Loucy (cell line): Measurements from ENCODE around the gene C19orf12.

ENCODE experiments used
- H2AFZ ChIP-seq: fragments of 200-600 bp; sonication (generic); 2 replicates; pipeline ENCODE4 v1.6.0; 2016; ENCODE audit warnings: antibody characterized with exemption, mild to moderate bottlenecking, low read length, moderate library complexity
- H3F3A ChIP-seq: fragments of 200-600 bp; 2 replicates; pipeline ENCODE4 v1.6.0; 2016; ENCODE audit warnings: antibody characterized with exemption, low read depth, mild to moderate bottlenecking
- H3K27me3 ChIP-seq: fragments of 200-600 bp; sonication (generic); 2 replicates; pipeline ENCODE4 v1.6.1; 2014; ENCODE audit warnings: low read length, mild to moderate bottlenecking; ENCODE audit not compliant: insufficient read depth, poor library complexity, severe bottlenecking
- H3K36me3 ChIP-seq: fragments of 200-600 bp; sonication (generic); 2 replicates; pipeline ENCODE4 v1.6.1; 2016; ENCODE audit warnings: low read length; ENCODE audit not compliant: insufficient read depth
- H3K4me1 ChIP-seq: fragments of 200-600 bp; sonication (generic); 2 replicates; pipeline ENCODE4 v1.5.1; 2014; ENCODE audit warnings: low read length, mild to moderate bottlenecking; ENCODE audit not compliant: insufficient read depth, poor library complexity, severe bottlenecking
- H3K4me2 ChIP-seq: fragments of 200-600 bp; sonication (generic); 2 replicates; pipeline ENCODE4 v1.6.0; 2014; ENCODE audit warnings: antibody characterized with exemption, low read length, low read depth, mild to moderate bottlenecking; ENCODE audit not compliant: poor library complexity, severe bottlenecking
- H3K4me3 ChIP-seq: fragments of 200-600 bp; sonication (generic); 2 replicates; pipeline ENCODE4 v1.5.1; 2014; ENCODE audit warnings: low read length, mild to moderate bottlenecking, mixed read lengths; ENCODE audit not compliant: poor library complexity, severe bottlenecking
- H3K79me2 ChIP-seq: fragments of 200-600 bp; sonication (generic); 2 replicates; pipeline ENCODE4 v1.6.1; 2014; ENCODE audit warnings: low read length; ENCODE audit not compliant: insufficient read depth
- H3K9ac ChIP-seq: fragments of 200-600 bp; sonication (generic); 2 replicates; pipeline ENCODE4 v1.6.0; 2014; ENCODE audit warnings: mild to moderate bottlenecking, low read depth, low read length, moderate library complexity; ENCODE audit not compliant: poor library complexity, severe bottlenecking
- H3K9me2 ChIP-seq: fragments of 200-600 bp; sonication (generic); replicated peaks from 2 replicates; pipeline ENCODE4 v1.6.1; 2016; ENCODE audit warnings: low read depth, low read length, mixed read lengths
- H3K9me3 ChIP-seq: fragments of 200-600 bp; sonication (generic); 2 replicates; pipeline ENCODE4 v1.6.1; 2014; ENCODE audit warnings: mild to moderate bottlenecking, antibody characterized with exemption, low read length, low read depth; ENCODE audit not compliant: insufficient read depth
- H4K20me1 ChIP-seq: fragments of 200-600 bp; sonication (generic); 2 replicates; pipeline ENCODE4 v1.6.0; 2014; ENCODE audit warnings: antibody characterized with exemption, low read length, mild to moderate bottlenecking; ENCODE audit not compliant: insufficient read depth, poor library complexity, severe bottlenecking
- EZH2phosphoT487 ChIP-seq: fragments of 200-600 bp; IDR thresholded peaks from 2 replicates; pipeline ENCODE4 v1.6.1; 2018; ENCODE audit warnings: antibody characterized with exemption, mild to moderate bottlenecking, moderate library complexity, borderline replicate concordance
- TF ChIP-seq, protein P1 (sequence below): fragments of 200-600 bp; sonication (generic); conservative IDR thresholded peaks from 2 replicates; pipeline ENCODE4 v1.5.1; 2014; ENCODE audit warnings: mild to moderate bottlenecking, antibody characterized with exemption, low read length

C19orf12 gene

DNA sequence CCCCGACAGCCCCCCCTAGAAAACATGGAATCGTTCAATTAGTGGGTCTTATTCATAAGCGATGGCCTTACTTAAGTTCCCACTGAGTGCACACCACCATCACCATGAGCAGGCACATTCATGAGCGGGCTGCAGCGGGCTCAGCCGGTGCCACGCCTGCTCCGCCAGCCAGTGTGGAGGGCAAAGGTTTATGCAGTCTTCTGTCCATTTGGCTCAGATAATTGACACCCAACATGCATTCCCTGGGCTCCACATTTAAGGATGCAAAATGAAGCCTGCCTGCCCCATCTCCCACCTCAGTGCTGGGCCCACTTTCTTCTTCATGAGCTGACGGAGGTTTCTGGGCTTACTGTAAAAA is 12.1 kb downstream of the C19orf12 start:
- Histone ChIP-seq H3K79me2 (no peaks in the 10 kb centered on the region), H3K9me3 (no peaks in the 10 kb centered on the region), H3K9ac (no peak overlapping the region), H3K4me3 (no peak overlapping the region), H3K4me1 (no peaks in the 10 kb centered on the region), H3K4me2 (no peak overlapping the region), H4K20me1 (no peaks in the 10 kb centered on the region), H3F3A (no peaks in the 10 kb centered on the region), H3K27me3 (no peaks in the 10 kb centered on the region), H2AFZ (no peak overlapping the region), H3K36me3 (peaks cover 3% of the 10 kb centered on the region; the same call in 1 of the 2 replicates), H3K9me2 (no peaks in the 10 kb centered on the region)
- no peak for TF ChIP-seq EZH2phosphoT487
- TF ChIP-seq, protein P1, sequence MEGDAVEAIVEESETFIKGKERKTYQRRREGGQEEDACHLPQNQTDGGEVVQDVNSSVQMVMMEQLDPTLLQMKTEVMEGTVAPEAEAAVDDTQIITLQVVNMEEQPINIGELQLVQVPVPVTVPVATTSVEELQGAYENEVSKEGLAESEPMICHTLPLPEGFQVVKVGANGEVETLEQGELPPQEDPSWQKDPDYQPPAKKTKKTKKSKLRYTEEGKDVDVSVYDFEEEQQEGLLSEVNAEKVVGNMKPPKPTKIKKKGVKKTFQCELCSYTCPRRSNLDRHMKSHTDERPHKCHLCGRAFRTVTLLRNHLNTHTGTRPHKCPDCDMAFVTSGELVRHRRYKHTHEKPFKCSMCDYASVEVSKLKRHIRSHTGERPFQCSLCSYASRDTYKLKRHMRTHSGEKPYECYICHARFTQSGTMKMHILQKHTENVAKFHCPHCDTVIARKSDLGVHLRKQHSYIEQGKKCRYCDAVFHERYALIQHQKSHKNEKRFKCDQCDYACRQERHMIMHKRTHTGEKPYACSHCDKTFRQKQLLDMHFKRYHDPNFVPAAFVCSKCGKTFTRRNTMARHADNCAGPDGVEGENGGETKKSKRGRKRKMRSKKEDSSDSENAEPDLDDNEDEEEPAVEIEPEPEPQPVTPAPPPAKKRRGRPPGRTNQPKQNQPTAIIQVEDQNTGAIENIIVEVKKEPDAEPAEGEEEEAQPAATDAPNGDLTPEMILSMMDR = no peak

DNA sequence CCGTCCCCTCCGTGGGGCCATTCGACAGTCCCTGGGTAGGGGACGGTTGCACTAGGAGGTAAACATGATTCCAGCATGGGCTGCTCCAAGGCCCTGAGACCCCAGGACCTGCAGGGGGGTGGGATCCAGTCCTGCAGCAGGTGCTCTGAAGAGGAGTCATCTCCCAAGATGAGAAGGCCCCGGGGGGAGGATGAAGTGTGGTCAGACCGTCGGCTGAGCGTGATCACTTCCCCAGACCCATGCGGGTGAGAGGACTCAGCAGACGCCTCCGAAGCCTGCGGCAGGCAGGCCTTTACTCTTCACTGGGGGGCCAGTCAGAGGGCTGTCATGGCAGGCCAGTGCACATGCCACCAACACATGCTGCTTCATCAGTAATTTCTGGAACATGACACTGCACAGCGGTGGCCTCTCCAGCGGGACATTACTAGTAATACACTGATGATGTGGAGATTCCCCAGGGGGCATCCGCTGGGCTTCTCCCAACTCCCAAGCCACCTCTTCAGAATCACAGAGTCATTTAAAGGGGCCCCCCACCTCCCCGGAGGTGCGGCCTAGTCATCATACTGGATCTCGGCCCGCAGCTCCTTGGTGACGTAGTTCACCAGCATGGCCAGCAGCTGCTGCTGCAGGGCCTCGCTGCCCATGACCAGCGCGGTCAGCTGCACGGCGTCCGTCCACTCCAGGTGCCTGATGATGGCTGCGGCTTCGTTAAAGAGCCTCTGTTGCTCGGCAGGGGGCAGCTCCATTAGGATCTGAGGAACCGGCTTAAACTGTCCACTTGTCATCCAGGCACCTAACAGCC is 12.7 kb downstream of the C19orf12 start:
- no peak overlapping the region for H2AFZ ChIP-seq
- no peaks in the 10 kb centered on the region for H3K9me3 ChIP-seq
- no peak overlapping the region for H3K9ac ChIP-seq
- no peak overlapping the region for H3K4me3 ChIP-seq
- no peaks in the 10 kb centered on the region for H3K79me2 ChIP-seq
- H4K20me1 ChIP-seq = no peaks in the 10 kb centered on the region
- TF ChIP-seq, protein P1 = no peak
- TF ChIP-seq EZH2phosphoT487 = no peak
- H3F3A ChIP-seq = no peaks in the 10 kb centered on the region
- H3K4me1 ChIP-seq = no peaks in the 10 kb centered on the region
- no peaks in the 10 kb centered on the region for H3K9me2 ChIP-seq
- no peak overlapping the region for H3K4me2 ChIP-seq
- H3K36me3 ChIP-seq = no peaks in the 10 kb centered on the region; the same call in 1 of the 2 replicates
- H3K27me3 ChIP-seq = no peaks in the 10 kb centered on the region

DNA sequence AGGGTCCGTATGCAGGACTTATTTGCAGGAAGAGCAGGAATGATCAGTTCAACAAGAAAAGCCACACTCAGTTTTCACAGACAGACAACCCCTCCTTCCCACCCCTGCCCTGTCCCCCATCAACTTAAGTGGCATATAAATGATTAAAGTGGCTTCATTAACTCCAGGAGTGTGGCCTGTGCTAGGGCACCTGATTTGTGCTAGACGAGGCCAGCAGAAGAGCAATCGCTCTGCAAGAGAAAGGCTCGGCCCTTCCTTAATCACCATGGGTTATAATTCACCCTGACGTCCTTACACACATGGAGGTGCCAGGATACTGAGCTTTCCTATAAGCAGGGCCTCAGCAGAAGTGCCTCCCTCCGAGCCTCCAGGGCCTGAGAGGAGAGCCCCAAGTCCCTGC is 14.6 kb downstream of the C19orf12 start:
- H3K36me3 ChIP-seq = no peaks in the 10 kb centered on the region
- H3F3A ChIP-seq = no peaks in the 10 kb centered on the region
- H2AFZ ChIP-seq = no peak overlapping the region
- H3K4me3 ChIP-seq = no peak overlapping the region
- H3K4me2 ChIP-seq = no peak overlapping the region
- no peak for TF ChIP-seq EZH2phosphoT487
- TF ChIP-seq, protein P1 = no peak
- no peaks in the 10 kb centered on the region for H3K9me2 ChIP-seq
- no peak overlapping the region for H3K9ac ChIP-seq
- no peaks in the 10 kb centered on the region for H4K20me1 ChIP-seq
- no peaks in the 10 kb centered on the region for H3K27me3 ChIP-seq
- H3K4me1 ChIP-seq = no peaks in the 10 kb centered on the region
- no peaks in the 10 kb centered on the region for H3K79me2 ChIP-seq
- H3K9me3 ChIP-seq = no peaks in the 10 kb centered on the region
